Loucy (cell line): ENCODE data around the gene POC5.

Experiments
- CTCF ChIP-seq: fragments of 200-600 bp; sonication (generic); conservative IDR thresholded peaks from 2 replicates; pipeline ENCODE4 v1.5.1; 2014; ENCODE audit warnings: mild to moderate bottlenecking, antibody characterized with exemption, low read length
- EZH2phosphoT487 ChIP-seq: fragments of 200-600 bp; IDR thresholded peaks from 2 replicates; pipeline ENCODE4 v1.6.1; 2018; ENCODE audit warnings: antibody characterized with exemption, mild to moderate bottlenecking, moderate library complexity, borderline replicate concordance

GRCh38 chr5:75659791-75660450 is 57.3 kb downstream of the POC5 start:
- TF ChIP-seq CTCF = no peak
- no peak for TF ChIP-seq EZH2phosphoT487
